Measurements from ENCODE around the gene IFI16. TPM values are rescaled to one million over a fixed set of nuclear protein-coding genes. Genes with fewer than 3 reads are reported as not detected.

The IFI16 gene
- total and polyA plus RNA-seq, 10 of the 15 experiments (the other 5 are each of a cell fraction or from before 2014, with no cell fraction given), result 120 to 375 (median 188) TPM

DNA sequence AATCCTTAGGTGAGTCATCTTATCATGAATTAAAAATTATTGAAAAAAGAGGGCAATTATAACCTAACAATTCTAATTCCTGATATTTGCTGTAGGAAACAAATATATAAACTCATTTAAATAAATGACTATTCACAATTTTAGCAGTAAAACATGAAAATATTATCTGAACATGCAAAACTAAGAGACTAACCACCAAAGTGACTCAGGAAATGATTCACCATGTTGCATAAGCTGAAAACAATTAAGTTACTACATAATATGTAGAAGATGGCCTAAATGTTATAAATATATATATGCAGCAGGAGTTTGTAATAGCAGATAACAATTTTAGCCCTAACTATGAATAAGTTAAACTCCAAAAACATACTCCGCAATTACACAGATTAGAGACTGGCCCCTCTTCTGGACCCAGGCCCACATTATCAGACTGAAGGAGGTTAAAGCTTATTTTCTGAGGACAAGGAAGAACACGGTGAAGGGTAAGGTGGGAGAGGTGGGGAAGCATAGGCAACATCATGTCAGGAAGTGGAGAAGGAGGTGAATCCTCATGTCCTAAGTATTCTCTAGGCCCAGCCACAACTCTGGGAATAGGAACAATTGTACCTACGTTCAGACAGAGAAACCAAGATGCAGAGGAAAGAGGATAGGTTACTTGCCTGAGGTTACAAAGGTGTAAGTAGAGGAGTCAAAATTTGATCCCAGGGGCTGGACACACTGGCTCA, 82.5 kb downstream of the IFI16 start (continued):
- TF ChIP-seq, protein P1, sequence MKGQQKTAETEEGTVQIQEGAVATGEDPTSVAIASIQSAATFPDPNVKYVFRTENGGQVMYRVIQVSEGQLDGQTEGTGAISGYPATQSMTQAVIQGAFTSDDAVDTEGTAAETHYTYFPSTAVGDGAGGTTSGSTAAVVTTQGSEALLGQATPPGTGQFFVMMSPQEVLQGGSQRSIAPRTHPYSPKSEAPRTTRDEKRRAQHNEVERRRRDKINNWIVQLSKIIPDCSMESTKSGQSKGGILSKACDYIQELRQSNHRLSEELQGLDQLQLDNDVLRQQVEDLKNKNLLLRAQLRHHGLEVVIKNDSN (IDR thresholded peaks at IDR 0.05; ENCODE audit: borderline replicate concordance, extremely low read length, insufficient read depth, low read depth, low read length), result no peak
- no peak for TF ChIP-seq POLR2AphosphoS2 (IDR thresholded peaks at IDR 0.05; ENCODE audit: low read depth, low read length)

DNA sequence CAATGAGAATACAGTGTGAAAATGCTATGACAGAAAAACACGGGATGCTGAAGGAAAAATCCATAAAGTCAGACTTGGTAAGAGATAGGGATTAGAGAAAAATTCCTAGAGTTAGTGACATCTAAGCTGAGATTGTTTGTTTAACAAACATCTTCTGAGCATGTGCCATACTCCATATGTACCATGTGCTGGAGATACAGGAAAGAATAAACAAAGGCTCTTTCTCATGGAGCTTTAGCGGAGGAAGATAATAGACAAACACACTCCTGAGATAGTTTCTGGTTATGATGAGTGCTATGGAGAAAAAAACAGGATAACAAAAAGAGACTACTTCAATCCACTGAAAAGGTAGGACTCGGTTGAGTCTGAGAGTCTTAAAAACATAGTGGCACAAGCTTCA, 88.9 kb downstream of the IFI16 start:
- no peaks in the 10 kb centered on the region for H3K4me1 ChIP-seq (ENCODE audit: control insufficient read depth, insufficient read depth, low read length)
- SMC1A ChIA-PET (ENCODE audit: uncharacterized antibody, unreplicated experiment), result interaction anchor here (1.0 to 1.3 kb wide), 2 partner anchors 9 to 15 kb away, joined by 4 to 6 read pairs; no protein-coding TSS in a partner anchor
- DNase-seq (ENCODE audit: low read depth, low spot score), result no peak
- no peaks in the 10 kb centered on the region for H3K36me3 ChIP-seq (ENCODE audit: control insufficient read depth in 2 of 2, insufficient read depth in 2 of 2, low read length in 1 of 2)
- CTCF ChIA-PET, result interaction anchor here (1.2 kb wide), 1 partner anchor 10 kb away, joined by 6 read pairs; no protein-coding TSS in a partner anchor
- no peak overlapping the region for H3K9ac ChIP-seq (ENCODE audit: control insufficient read depth, insufficient read depth, low read length)
- H4K20me1 ChIP-seq (ENCODE audit: control insufficient read depth, insufficient read depth), result no peaks in the 10 kb centered on the region
- POLR2A ChIA-PET, result interaction anchor here (0.6 kb wide), 1 partner anchor 41 kb away, joined by 4 read pairs; no protein-coding TSS in a partner anchor
- no peak for ATAC-seq
- H3K27ac ChIP-seq (ENCODE audit: control insufficient read depth, insufficient read depth), result no peak overlapping the region
- RAD21 ChIA-PET (ENCODE audit: unreplicated experiment), result no interaction called here
- no peak overlapping the region for H3K4me3 ChIP-seq
- BruUV-seq (replicated peaks), result no TSS peak
- intact Hi-C loops (cut with micrococcal nuclease; ENCODE audit: unreplicated experiment) (no loop called here), in situ Hi-C loops (cut with MboI) (no loop called here)
- peaks cover 0 to 4% of the 10 kb centered on the region in 2 experiments; a peak in 2 of 4 replicates for H3K27me3 ChIP-seq (replicated peaks in 1 of 2; ENCODE audit: control insufficient read depth in 2 of 2, insufficient read depth in 2 of 2, low read length in 1 of 2)
- H2AFZ ChIP-seq (ENCODE audit: control insufficient read depth, low read depth, low read length), result no peak overlapping the region
- WGBS (ENCODE audit: insufficient coverage, insufficient replicate concordance, low lambda C conversion rate, missing lambda C conversion rate), result 36% methylated on average over 3 of the region's 3 CpGs
- no peaks in the 10 kb centered on the region for H3K9me3 ChIP-seq (replicated peaks; ENCODE audit: control insufficient read depth, insufficient read depth, low read length)
- H3K79me2 ChIP-seq (ENCODE audit: control insufficient read depth, insufficient read depth, low read length), result no peaks in the 10 kb centered on the region
- no peak for FAIRE-seq
- no peak overlapping the region for H3K4me2 ChIP-seq (ENCODE audit: control insufficient read depth, insufficient read depth)
- no peak for TF ChIP-seq HDAC2 (IDR thresholded peaks at IDR 0.05)
- TF ChIP-seq, protein P2, sequence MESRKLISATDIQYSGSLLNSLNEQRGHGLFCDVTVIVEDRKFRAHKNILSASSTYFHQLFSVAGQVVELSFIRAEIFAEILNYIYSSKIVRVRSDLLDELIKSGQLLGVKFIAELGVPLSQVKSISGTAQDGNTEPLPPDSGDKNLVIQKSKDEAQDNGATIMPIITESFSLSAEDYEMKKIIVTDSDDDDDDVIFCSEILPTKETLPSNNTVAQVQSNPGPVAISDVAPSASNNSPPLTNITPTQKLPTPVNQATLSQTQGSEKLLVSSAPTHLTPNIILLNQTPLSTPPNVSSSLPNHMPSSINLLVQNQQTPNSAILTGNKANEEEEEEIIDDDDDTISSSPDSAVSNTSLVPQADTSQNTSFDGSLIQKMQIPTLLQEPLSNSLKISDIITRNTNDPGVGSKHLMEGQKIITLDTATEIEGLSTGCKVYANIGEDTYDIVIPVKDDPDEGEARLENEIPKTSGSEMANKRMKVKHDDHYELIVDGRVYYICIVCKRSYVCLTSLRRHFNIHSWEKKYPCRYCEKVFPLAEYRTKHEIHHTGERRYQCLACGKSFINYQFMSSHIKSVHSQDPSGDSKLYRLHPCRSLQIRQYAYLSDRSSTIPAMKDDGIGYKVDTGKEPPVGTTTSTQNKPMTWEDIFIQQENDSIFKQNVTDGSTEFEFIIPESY (IDR thresholded peaks at IDR 0.05), result no peak
- TF ChIP-seq, protein P3, sequence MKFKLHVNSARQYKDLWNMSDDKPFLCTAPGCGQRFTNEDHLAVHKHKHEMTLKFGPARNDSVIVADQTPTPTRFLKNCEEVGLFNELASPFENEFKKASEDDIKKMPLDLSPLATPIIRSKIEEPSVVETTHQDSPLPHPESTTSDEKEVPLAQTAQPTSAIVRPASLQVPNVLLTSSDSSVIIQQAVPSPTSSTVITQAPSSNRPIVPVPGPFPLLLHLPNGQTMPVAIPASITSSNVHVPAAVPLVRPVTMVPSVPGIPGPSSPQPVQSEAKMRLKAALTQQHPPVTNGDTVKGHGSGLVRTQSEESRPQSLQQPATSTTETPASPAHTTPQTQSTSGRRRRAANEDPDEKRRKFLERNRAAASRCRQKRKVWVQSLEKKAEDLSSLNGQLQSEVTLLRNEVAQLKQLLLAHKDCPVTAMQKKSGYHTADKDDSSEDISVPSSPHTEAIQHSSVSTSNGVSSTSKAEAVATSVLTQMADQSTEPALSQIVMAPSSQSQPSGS (IDR thresholded peaks at IDR 0.05; ENCODE audit: low read length), result no peak
- TF ChIP-seq, protein P4, sequence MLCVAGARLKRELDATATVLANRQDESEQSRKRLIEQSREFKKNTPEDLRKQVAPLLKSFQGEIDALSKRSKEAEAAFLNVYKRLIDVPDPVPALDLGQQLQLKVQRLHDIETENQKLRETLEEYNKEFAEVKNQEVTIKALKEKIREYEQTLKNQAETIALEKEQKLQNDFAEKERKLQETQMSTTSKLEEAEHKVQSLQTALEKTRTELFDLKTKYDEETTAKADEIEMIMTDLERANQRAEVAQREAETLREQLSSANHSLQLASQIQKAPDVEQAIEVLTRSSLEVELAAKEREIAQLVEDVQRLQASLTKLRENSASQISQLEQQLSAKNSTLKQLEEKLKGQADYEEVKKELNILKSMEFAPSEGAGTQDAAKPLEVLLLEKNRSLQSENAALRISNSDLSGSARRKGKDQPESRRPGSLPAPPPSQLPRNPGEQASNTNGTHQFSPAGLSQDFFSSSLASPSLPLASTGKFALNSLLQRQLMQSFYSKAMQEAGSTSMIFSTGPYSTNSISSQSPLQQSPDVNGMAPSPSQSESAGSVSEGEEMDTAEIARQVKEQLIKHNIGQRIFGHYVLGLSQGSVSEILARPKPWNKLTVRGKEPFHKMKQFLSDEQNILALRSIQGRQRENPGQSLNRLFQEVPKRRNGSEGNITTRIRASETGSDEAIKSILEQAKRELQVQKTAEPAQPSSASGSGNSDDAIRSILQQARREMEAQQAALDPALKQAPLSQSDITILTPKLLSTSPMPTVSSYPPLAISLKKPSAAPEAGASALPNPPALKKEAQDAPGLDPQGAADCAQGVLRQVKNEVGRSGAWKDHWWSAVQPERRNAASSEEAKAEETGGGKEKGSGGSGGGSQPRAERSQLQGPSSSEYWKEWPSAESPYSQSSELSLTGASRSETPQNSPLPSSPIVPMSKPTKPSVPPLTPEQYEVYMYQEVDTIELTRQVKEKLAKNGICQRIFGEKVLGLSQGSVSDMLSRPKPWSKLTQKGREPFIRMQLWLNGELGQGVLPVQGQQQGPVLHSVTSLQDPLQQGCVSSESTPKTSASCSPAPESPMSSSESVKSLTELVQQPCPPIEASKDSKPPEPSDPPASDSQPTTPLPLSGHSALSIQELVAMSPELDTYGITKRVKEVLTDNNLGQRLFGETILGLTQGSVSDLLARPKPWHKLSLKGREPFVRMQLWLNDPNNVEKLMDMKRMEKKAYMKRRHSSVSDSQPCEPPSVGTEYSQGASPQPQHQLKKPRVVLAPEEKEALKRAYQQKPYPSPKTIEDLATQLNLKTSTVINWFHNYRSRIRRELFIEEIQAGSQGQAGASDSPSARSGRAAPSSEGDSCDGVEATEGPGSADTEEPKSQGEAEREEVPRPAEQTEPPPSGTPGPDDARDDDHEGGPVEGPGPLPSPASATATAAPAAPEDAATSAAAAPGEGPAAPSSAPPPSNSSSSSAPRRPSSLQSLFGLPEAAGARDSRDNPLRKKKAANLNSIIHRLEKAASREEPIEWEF (IDR thresholded peaks at IDR 0.05; ENCODE audit: insufficient replicate concordance, low read depth, low read length), result no peak
- TF ChIP-seq, protein P5, sequence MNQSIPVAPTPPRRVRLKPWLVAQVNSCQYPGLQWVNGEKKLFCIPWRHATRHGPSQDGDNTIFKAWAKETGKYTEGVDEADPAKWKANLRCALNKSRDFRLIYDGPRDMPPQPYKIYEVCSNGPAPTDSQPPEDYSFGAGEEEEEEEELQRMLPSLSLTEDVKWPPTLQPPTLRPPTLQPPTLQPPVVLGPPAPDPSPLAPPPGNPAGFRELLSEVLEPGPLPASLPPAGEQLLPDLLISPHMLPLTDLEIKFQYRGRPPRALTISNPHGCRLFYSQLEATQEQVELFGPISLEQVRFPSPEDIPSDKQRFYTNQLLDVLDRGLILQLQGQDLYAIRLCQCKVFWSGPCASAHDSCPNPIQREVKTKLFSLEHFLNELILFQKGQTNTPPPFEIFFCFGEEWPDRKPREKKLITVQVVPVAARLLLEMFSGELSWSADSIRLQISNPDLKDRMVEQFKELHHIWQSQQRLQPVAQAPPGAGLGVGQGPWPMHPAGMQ (IDR thresholded peaks at IDR 0.05; ENCODE audit: borderline replicate concordance), result no peak
- TF ChIP-seq RCOR1 (conservative IDR thresholded peaks at IDR 0.05; ENCODE audit: low read depth, low read length), result no peak
- TF ChIP-seq BRCA1 (IDR thresholded peaks at IDR 0.05; ENCODE audit: low read depth, low read length), result no peak
- TF ChIP-seq RAD21 (IDR thresholded peaks at IDR 0.05; ENCODE audit: insufficient read depth, low read depth, low read length), result no peak
